Stomach smooth muscle (tissue), 2 donors: Measurements from ENCODE around the gene YIPF2.

ENCODE experiments used
- H3K27ac ChIP-seq: one replicate; pipeline ENCODE4 v1.7.0; 2013; ENCODE audit warnings: mild to moderate bottlenecking, low read length, inconsistent platforms
- H3K27me3 ChIP-seq, 2 donors: one replicate each; pipeline ENCODE4 v1.7.0; 2013; ENCODE audit warnings: low read length in 2 of 2; ENCODE audit not compliant: insufficient read depth in 2 of 2, control insufficient read depth in 1 of 2
- H3K36me3 ChIP-seq, 2 donors: one replicate each; pipeline ENCODE4 v1.7.0; 2013; ENCODE audit warnings: low read length in 2 of 2; ENCODE audit not compliant: control insufficient read depth in 2 of 2, insufficient read depth in 2 of 2
- H3K4me1 ChIP-seq: one replicate; pipeline ENCODE4 v1.7.0; 2013; ENCODE audit warnings: low read length; ENCODE audit not compliant: control insufficient read depth, insufficient read depth
- H3K4me3 ChIP-seq, 2 donors: one replicate each; pipeline ENCODE4 v1.7.0; 2013; ENCODE audit warnings: low read length in 2 of 2
- H3K9ac ChIP-seq, 2 donors: one replicate each; pipeline ENCODE4 v1.7.0; 2013; ENCODE audit warnings: low read length in 2 of 2, mild to moderate bottlenecking in 1 of 2
- H3K9me3 ChIP-seq, 2 donors: one replicate each; pipeline ENCODE4 v1.7.0; 2013; ENCODE audit warnings: low read length in 2 of 2; ENCODE audit not compliant: control insufficient read depth in 2 of 2
- donor health status: healthy.
- donor health status: Pancreatic carcinoma.

The YIPF2 gene

GRCh38 chr19:10928563-10929401, at the start of gene YIPF2, which contains the start of gene TIMM29:
TSS of gene YIPF2 (minus strand) at chr19:10928639. CDS start at chr19:10928410, 229 bp downstream.
TSS of gene TIMM29 (plus strand) at chr19:10928811. CDS start at chr19:10928823, 12 bp downstream.
- no peaks in the 10 kb centered on the region for H3K9me3 ChIP-seq
- H3K4me3 ChIP-seq = peak within 1 kb of the TSS; percentile 68 to 87
- H3K27me3 ChIP-seq = no peaks in the 10 kb centered on the region
- peaks cover 0 to 13% of the 10 kb centered on the region in 2 donors for H3K36me3 ChIP-seq
- H3K9ac ChIP-seq = peak within 1 kb of the TSS; percentile 72 to 73
- peaks cover 20% of the 10 kb centered on the region for H3K4me1 ChIP-seq
- peak within 1 kb of the TSS; percentile 62 for H3K27ac ChIP-seq

GRCh38 chr19:10977742-10978092, 49.3 kb upstream of the YIPF2 start:
- H3K27me3 ChIP-seq = no peaks in the 10 kb centered on the region
- no peak overlapping the region for H3K27ac ChIP-seq
- H3K9ac ChIP-seq = no peak overlapping the region
- H3K4me3 ChIP-seq = no peak overlapping the region
- no peaks in the 10 kb centered on the region for H3K9me3 ChIP-seq
- no peaks in the 10 kb centered on the region for H3K36me3 ChIP-seq
- peaks cover 20% of the 10 kb centered on the region for H3K4me1 ChIP-seq

- peaks cover 20% of the 10 kb centered on the region for H3K4me1 ChIP-seq
- no peaks in the 10 kb centered on the region for H3K9me3 ChIP-seq
- no peak overlapping the region for H3K27ac ChIP-seq
- H3K4me3 ChIP-seq = peak overlapping the region; percentile 46 to 49
- no peaks in the 10 kb centered on the region for H3K27me3 ChIP-seq
- H3K36me3 ChIP-seq = no peaks in the 10 kb centered on the region
- peak overlapping the region; percentile 51 to 64 for H3K9ac ChIP-seq
Measured at GRCh38 chr19:10976131-10976892, 47.9 kb upstream of the YIPF2 start.

GRCh38 chr19:10975374-10976130, 47.1 kb upstream of the YIPF2 start:
- H3K4me3 ChIP-seq = peak overlapping the region; percentile 46 to 49
- H3K9me3 ChIP-seq = no peaks in the 10 kb centered on the region
- no peaks in the 10 kb centered on the region for H3K27me3 ChIP-seq
- no peaks in the 10 kb centered on the region for H3K36me3 ChIP-seq
- H3K4me1 ChIP-seq = peaks cover 20% of the 10 kb centered on the region
- H3K9ac ChIP-seq = peak overlapping the region; percentile 51 to 64
- no peak overlapping the region for H3K27ac ChIP-seq

GRCh38 chr19:10971107-10971726, 42.8 kb upstream of the YIPF2 start:
- Histone ChIP-seq H3K27ac (no peak overlapping the region), H3K9me3 (no peaks in the 10 kb centered on the region), H3K9ac (no peak overlapping the region), H3K4me1 (peaks cover 11% of the 10 kb centered on the region), H3K27me3 (no peaks in the 10 kb centered on the region), H3K36me3 (no peaks in the 10 kb centered on the region), H3K4me3 (no peak overlapping the region)

GRCh38 chr19:10968527-10969135, 40.2 kb upstream of the YIPF2 start:
- H3K27me3 ChIP-seq = no peaks in the 10 kb centered on the region
- H3K4me1 ChIP-seq = peaks cover 2% of the 10 kb centered on the region
- no peaks in the 10 kb centered on the region for H3K36me3 ChIP-seq
- peak overlapping the region in 1 of 2 donors; percentile 5 for H3K9ac ChIP-seq
- no peak overlapping the region for H3K27ac ChIP-seq
- no peak overlapping the region for H3K4me3 ChIP-seq
- no peaks in the 10 kb centered on the region for H3K9me3 ChIP-seq

- no peak overlapping the region for H3K9ac ChIP-seq
- peaks cover 9% of the 10 kb centered on the region for H3K4me1 ChIP-seq
- H3K36me3 ChIP-seq = no peaks in the 10 kb centered on the region
- no peaks in the 10 kb centered on the region for H3K9me3 ChIP-seq
- H3K4me3 ChIP-seq = no peak overlapping the region
- H3K27me3 ChIP-seq = no peaks in the 10 kb centered on the region
- H3K27ac ChIP-seq = no peak overlapping the region
Measured at GRCh38 chr19:10966809-10967208, 38.4 kb upstream of the YIPF2 start.

GRCh38 chr19:10965398-10965797, 37.0 kb upstream of the YIPF2 start:
- Histone ChIP-seq H3K27me3 (no peaks in the 10 kb centered on the region), H3K36me3 (no peaks in the 10 kb centered on the region), H3K9ac (no peak overlapping the region), H3K4me3 (no peak overlapping the region), H3K9me3 (no peaks in the 10 kb centered on the region), H3K4me1 (peaks cover 10% of the 10 kb centered on the region), H3K27ac (no peak overlapping the region)

GRCh38 chr19:10964903-10965302, 36.5 kb upstream of the YIPF2 start:
- Histone ChIP-seq H3K9ac (no peak overlapping the region), H3K9me3 (no peaks in the 10 kb centered on the region), H3K4me1 (peaks cover 10% of the 10 kb centered on the region), H3K27me3 (no peaks in the 10 kb centered on the region), H3K27ac (no peak overlapping the region), H3K4me3 (no peak overlapping the region), H3K36me3 (no peaks in the 10 kb centered on the region)

GRCh38 chr19:10963865-10964264, 35.4 kb upstream of the YIPF2 start:
- H3K4me3 ChIP-seq = no peak overlapping the region
- H3K4me1 ChIP-seq = peaks cover 11% of the 10 kb centered on the region
- H3K9ac ChIP-seq = no peak overlapping the region
- no peaks in the 10 kb centered on the region for H3K9me3 ChIP-seq
- H3K27me3 ChIP-seq = no peaks in the 10 kb centered on the region
- H3K36me3 ChIP-seq = no peaks in the 10 kb centered on the region
- no peak overlapping the region for H3K27ac ChIP-seq
